ENCODE data around the gene KIF5A. TPM values are rescaled to one million over a fixed set of nuclear protein-coding genes. Genes with fewer than 3 reads are reported as not detected.

Gene KIF5A
- total and polyA plus RNA-seq, 8 donors, result 0.38 to 6.5 (median 5.3) TPM

- no peaks in the 10 kb centered on the region for H3K9me3 ChIP-seq
- H3K36me3 ChIP-seq, result no peaks in the 10 kb centered on the region
- no peak for TF ChIP-seq CTCF (IDR thresholded peaks at IDR 0.05)
- no peak for DNase-seq
- peaks cover 4 to 8% of the 10 kb centered on the region in 2 donors for H3K4me1 ChIP-seq
- H3K27me3 ChIP-seq, result peaks cover 9 to 51% of the 10 kb centered on the region in 2 donors
- H3K4me3 ChIP-seq, result no peak overlapping the region
- peak; percentile 20 for ATAC-seq
- H3K27ac ChIP-seq, result no peak overlapping the region
- intact Hi-C loops (cut with DNase I), result no loop called here
Observed at GRCh38 chr12:57552835-57553313, 3.0 kb downstream of the KIF5A start.

GRCh38 chr12:57553343-57554202 lies 3.7 kb downstream of the KIF5A start:
- Histone ChIP-seq H3K27ac (no peak overlapping the region), H3K9me3 (no peaks in the 10 kb centered on the region), H3K4me1 (peaks cover 4 to 8% of the 10 kb centered on the region in 2 donors), H3K27me3 (peaks cover 9 to 44% of the 10 kb centered on the region in 2 donors), H3K4me3 (no peak overlapping the region), H3K36me3 (no peaks in the 10 kb centered on the region)
- ATAC-seq, result no peak
- intact Hi-C loops (cut with DNase I), result no loop called here
- DNase-seq, result no peak
- no peak for TF ChIP-seq CTCF (IDR thresholded peaks at IDR 0.05)

- no peak for TF ChIP-seq CTCF (IDR thresholded peaks at IDR 0.05)
- Histone ChIP-seq H3K27ac (no peak overlapping the region), H3K4me1 (peaks cover 4 to 8% of the 10 kb centered on the region in 2 donors), H3K27me3 (peaks cover 9 to 36% of the 10 kb centered on the region in 2 donors), H3K4me3 (no peak overlapping the region), H3K36me3 (no peaks in the 10 kb centered on the region), H3K9me3 (no peaks in the 10 kb centered on the region)
- intact Hi-C loops (cut with DNase I), result no loop called here
- ATAC-seq, result no peak
- DNase-seq, result no peak
Observed at GRCh38 chr12:57554453-57554852, 4.6 kb downstream of the KIF5A start.

GRCh38 chr12:57554897-57555296 lies 5.1 kb downstream of the KIF5A start:
- DNase-seq (no peak), ATAC-seq (no peak)
- Histone ChIP-seq H3K27me3 (peaks cover 7 to 31% of the 10 kb centered on the region in 2 donors), H3K4me3 (no peak overlapping the region), H3K36me3 (no peaks in the 10 kb centered on the region), H3K4me1 (peaks cover 2 to 6% of the 10 kb centered on the region in 2 donors), H3K9me3 (no peaks in the 10 kb centered on the region), H3K27ac (no peak overlapping the region)
- intact Hi-C loops (cut with DNase I), result no loop called here
- no peak for TF ChIP-seq CTCF (IDR thresholded peaks at IDR 0.05)

- ATAC-seq (no peak), DNase-seq (no peak)
- Histone ChIP-seq H3K36me3 (no peaks in the 10 kb centered on the region), H3K4me1 (no peaks in the 10 kb centered on the region), H3K9me3 (no peaks in the 10 kb centered on the region), H3K27me3 (peaks cover 0 to 27% of the 10 kb centered on the region in 2 donors), H3K4me3 (no peak overlapping the region), H3K27ac (no peak overlapping the region)
- no peak for TF ChIP-seq CTCF (IDR thresholded peaks at IDR 0.05)
- intact Hi-C loops (cut with DNase I), result no loop called here
Observed at GRCh38 chr12:57558864-57559263, 9.0 kb downstream of the KIF5A start.
